ENCODE data around the gene PXDN. TPM values are rescaled to one million over a fixed set of nuclear protein-coding genes. Genes with fewer than 3 reads are reported as not detected.

PXDN gene
- total RNA-seq, 1 donor from 2014 or later, result 21.6 TPM

DNA sequence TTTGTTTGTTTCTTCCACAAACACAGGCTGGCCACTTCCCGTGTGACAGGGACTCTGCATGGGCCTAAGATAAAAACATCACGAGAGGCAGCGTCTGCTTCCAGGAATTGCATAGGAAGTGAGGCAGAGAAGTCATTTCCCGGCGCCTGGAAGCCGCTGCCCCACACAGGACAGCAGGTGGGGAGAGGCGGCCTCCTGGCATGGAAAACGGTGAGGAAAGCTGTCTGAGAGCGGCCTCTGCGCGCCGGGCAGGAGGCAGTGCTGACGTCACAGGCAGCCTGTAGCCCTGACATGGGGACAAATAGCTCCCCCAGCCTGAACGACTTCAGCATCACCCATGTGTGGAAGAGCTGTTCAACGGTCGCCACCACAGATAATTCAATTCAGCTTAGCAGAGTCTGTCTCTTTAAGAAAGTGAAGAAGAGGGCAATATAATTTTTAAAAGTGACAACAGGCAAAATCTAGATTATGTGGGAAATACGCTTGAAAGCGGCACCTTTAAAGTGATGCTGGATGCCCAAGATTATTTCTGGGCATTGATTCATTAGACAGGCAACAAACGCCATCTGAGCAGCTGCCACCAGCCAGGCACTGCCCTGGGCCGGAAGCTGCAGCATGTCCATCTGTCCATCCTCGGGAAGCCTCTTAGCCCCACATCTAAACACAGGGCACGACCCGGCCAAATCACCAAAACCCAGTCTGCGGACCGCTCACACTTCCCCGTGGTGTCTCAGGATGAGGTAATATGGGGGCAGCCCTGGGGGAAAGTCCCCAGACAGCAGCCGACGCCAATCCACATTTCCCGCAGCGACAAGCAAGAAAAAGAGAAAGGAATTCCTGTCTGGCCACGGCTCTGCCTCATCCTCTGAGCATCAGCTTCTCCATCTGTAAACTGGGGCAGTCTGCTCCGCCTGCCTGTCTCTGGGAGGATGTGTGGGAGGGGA is 138.9 kb downstream of the PXDN start:
- DNase-seq (ENCODE audit: low spot score in 2 of 2) (no peak), FAIRE-seq (no peak)

DNA sequence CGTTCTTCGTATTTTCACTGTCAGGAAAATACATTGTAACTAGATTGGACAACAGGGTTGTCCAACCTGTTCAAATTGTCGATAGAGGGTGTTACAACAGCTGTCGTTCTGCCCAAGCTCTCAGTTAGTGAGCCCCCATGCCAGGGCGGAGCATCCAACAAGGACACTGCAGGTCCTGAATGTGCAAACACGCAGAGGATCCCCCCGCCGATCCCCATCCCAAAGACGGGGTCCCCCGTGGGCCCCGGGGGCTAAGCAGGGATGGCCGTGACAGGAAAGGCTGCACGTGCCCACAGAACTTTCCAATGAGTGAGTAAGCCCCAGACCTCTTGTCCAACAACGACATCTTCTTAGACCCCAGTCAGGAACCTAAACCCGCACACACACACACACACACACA is 140.8 kb downstream of the PXDN start:
- no peak for FAIRE-seq
- no peak for DNase-seq (ENCODE audit: low spot score in 2 of 2)

GRCh38 chr2:1603059-1603458 is 141.3 kb downstream of the PXDN start:
- DNase-seq (ENCODE audit: low spot score in 2 of 2) (no peak), FAIRE-seq (no peak)

DNA sequence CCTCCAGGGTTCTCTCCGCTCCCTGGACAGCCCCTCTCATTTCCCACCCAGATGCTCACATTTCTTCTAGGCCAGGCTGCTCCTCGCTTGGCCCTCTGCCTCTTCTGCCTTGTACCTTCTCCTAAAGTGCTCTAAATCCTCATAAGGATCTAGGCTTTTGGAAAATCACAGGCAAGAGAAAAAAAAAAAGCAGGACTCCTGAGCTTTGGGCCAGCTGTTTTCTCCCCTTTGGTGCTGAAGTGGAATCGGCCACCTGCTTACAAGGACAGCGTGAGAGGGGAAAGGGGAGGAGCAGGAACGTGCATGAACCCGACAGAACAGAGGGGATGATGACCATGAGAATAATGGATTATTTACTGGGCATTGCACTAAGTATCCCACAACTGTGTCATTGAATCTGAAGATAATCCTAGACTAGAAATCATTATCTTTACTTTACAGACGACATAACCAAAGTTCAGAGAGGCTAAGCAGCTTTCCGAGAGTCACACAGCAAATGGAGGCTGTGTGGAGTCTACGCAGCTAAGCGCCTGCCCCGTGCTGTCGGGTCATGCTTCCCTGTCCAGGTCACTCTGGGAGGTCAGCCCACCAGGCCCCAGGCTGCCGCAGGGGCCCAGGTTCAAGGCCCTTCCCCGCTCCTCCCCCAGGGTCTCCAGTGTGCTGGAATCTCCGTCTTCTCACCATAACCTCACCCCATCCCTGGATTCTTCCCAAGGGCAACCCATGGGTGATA is 141.9 kb downstream of the PXDN start:
- DNase-seq (ENCODE audit: low spot score in 2 of 2) (no peak), FAIRE-seq (no peak)

DNA sequence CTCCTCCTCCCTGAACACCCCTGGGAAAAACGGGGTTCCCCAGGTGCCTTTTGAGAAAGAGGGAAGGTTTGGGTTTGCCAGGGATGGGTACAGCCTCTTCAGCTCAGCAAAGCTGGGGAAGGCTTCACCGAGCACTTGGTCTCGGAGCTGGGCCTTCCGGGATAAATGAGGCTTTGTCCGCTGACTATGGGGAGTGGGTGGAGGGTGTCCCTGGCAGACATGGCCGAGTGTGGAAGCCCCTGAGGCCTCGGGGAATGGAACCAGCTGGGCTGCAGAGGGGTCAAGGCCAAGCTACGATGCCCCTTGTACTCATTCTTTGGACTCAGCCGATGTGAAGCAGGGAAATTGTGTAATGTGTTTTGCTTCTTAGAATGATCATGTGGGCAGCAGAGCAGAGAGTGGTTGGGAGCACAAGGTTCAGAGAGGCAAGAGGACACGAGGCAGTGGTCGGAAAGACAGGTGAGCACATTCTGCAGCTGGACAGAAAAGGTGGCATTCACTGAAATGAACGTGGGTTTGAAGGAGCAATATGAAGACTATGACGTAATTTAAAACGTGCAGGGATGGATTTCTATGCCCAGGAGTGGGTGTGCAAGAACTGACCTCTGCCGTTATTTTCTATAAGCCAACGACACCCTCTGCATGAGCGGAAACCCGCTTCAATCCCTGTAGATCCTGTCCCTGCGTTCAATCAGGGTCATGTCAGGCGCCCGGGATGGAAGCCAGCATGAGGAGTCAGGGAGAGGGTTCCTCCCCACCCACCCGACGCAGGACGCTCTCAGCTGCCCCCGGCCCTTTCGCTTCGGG is 142.6 kb downstream of the PXDN start:
- DNase-seq (ENCODE audit: low spot score in 2 of 2) (no peak), FAIRE-seq (no peak)

GRCh38 chr2:1601067-1601412 is 143.3 kb downstream of the PXDN start:
- FAIRE-seq, result no peak
- DNase-seq (ENCODE audit: low spot score in 2 of 2), result no peak

DNA sequence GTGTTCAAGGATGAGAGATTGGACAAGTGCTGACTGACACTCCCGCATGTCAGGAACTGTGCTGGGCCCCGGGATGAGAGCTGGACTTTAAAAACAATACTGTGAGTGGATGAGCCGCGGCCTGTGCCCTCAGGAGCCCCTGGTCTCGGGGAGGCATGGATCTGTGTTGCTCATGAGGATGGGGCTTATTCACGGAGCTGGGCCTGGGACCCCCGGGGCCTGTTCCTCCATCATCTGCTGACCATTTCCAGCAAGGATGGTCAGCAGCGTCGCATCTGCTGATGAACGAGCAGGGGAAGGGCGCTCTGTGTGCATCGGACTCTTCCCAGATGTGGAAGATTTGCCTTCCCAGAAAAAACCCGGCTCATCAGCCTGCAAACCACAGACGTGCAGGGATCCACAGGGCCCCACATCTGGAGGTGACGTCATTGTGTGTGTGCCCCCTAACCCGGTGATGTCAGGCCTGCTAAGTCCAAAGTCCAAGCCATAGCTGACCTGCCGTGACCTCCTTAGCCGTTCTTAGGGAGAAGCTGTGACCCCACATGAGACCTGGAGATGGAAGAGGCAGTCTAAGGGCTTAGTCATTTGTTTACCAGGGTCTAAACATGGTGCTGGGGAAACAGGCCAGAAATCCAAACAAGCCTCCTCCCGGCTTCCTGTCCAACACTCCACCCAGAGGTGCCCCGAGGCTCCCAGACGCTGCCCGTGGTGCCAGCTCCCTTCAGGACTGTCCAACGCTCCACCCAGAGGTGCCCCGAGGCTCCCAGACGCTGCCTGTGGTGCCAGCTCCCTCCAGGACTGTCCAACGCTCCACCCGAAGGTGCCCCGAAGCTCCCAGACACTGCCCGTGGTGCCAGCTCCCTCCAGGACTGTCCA is 143.9 kb downstream of the PXDN start:
- no peak for DNase-seq (ENCODE audit: low spot score in 2 of 2)

GRCh38 chr2:1599301-1600085 is 144.8 kb downstream of the PXDN start:
- FAIRE-seq, result no peak

More for the DNA sequence above, 143.9 kb downstream of the PXDN start:
- FAIRE-seq, result no peak

GRCh38 chr2:1598800-1599199 is 145.5 kb downstream of the PXDN start:
- no peak for DNase-seq (ENCODE audit: low spot score in 2 of 2)
- no peak for FAIRE-seq

More at GRCh38 chr2:1599301-1600085, 144.8 kb downstream of the PXDN start:
- no peak for DNase-seq (ENCODE audit: low spot score in 2 of 2)

DNA sequence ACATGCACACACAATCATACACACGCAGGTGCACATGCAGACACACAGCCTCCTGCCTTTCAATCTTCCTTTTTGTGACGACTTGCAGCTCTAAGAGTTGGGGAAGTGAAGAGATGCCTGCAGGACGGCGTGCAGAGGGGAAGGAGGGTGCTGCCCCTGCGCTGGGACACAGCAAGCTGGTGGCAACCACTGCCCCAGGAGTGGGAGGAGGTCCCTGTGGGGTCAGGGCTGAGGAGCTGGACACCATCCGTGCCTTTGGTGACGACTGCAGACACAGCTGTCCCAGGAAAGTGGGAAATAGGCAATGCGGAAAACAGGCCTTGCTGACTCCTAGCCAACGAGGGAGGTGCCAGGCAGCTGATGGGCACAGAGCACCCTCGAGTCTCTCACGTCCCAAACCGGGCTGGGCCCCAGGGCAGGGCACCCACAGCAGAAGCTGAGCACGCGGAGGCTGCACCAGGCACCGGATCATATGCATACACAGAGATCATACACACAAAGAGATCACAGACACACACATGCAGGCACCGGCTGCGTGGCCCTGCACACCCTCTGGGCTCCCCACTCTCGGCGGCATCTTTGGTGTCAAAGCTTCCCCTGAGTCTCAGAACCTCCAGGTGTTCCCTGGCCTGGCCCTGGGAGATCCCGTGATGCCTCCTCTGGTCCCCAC is 146.1 kb downstream of the PXDN start:
- FAIRE-seq (no peak), DNase-seq (ENCODE audit: low spot score in 2 of 2) (no peak)

- DNase-seq (ENCODE audit: low spot score in 2 of 2) (no peak), FAIRE-seq (no peak)
These were observed 149.0 kb downstream of the PXDN start for GRCh38 chr2:1595274-1595673.

- no peak for DNase-seq (ENCODE audit: low spot score in 2 of 2)
- no peak for FAIRE-seq
These were observed 149.7 kb downstream of the PXDN start for GRCh38 chr2:1594373-1595171.

DNA sequence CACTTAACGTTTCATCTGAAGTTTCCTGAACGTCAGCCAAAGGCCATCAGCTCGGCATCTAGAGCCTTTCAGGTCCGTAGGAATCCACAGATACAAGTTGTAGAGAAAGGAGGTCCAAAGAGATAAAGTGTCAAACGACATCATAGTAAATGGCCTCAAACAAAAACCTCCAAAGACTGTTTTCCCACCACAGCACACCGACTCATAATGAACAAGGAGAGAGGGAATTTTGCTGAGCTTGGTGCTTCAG is 150.3 kb downstream of the PXDN start:
- DNase-seq (ENCODE audit: low spot score in 2 of 2) (no peak), FAIRE-seq (no peak)

GRCh38 chr2:1593371-1594122 is 150.8 kb downstream of the PXDN start:
- DNase-seq (ENCODE audit: low spot score in 2 of 2) (peak in 1 of 2 donors; percentile 36), FAIRE-seq (no peak)

- peak in 1 of 2 donors; percentile 60 for DNase-seq (ENCODE audit: low spot score in 2 of 2)
- FAIRE-seq, result no peak
These were observed 152.1 kb downstream of the PXDN start for GRCh38 chr2:1591978-1592907.

GRCh38 chr2:1591461-1591770 is 152.9 kb downstream of the PXDN start:
- DNase-seq (ENCODE audit: low spot score in 2 of 2) (no peak), FAIRE-seq (no peak)
